ENCODE measurements around the gene MGLL. TPM values are rescaled to one million over a fixed set of nuclear protein-coding genes. Genes with fewer than 3 reads are reported as not detected.

The MGLL gene
- total RNA-seq, 1 experiment from 2014 or later, result 6.8 TPM

DNA sequence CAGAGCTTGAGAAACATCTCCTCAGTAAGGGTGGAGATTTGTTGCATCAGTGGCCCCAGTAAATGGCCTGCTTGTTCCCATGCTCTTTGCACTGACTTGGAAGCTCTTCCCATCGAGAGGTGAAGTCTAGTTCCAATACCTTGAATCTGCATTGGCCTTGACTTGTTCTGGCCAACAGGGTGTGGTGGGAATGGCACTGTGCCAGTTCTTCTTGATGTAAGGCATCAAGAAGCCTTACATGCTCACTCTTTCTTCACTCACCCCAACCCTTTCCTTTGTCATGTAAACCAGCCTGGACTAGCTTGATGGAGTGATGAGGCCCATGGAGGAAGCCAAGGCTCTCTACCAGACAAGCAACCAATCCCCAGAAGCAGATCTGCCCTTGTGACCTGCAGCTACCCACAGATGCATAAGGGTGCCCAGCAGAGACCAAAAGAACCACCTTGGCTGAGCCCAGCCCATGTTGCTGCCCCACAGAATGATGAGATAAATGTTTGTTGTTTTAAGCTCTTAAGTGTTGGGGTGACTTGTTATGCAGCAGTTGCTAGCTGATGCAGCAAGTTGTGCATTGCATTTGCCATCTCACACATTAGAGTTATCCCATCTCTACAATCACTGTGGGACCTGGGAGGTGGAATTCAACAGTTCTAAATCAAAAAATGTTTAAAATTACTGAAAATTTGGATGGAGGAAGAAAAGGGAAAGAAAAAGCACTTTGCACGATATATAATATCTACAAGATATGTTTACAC lies 11.1 kb upstream of the MGLL start:
- RAD21 ChIA-PET (ENCODE audit: low non-redundant PET in 1 of 2, low total read pairs in 2 of 2, uncharacterized antibody in 2 of 2, unreplicated experiment in 2 of 2), result no interaction called here
- CTCF ChIA-PET, result no interaction called here
- Histone ChIP-seq H4K20me1 (ENCODE audit: insufficient read depth) (no peaks in the 10 kb centered on the region), H3K4me2 (ENCODE audit: low read length) (no peak overlapping the region), H3K27ac (ENCODE audit: low read depth, low read length) (no peak overlapping the region), H3K9me2 (ENCODE audit: insufficient read depth) (no peaks in the 10 kb centered on the region), H3K27me3 (ENCODE audit: insufficient read depth, low read length) (no peaks in the 10 kb centered on the region), H3K36me3 (ENCODE audit: control insufficient read depth in 1 of 2, insufficient read depth in 2 of 2, low read length in 2 of 2) (no peaks in the 10 kb centered on the region), H3K4me3 (replicated peaks in 1 of 2; ENCODE audit: low read depth in 1 of 2, low read length in 2 of 2) (no peak overlapping the region), H2AFZ (ENCODE audit: low read depth, low read length, poor library complexity, severe bottlenecking) (no peak overlapping the region), H3K9ac (ENCODE audit: low read length) (no peak overlapping the region), H3K9me3 (ENCODE audit: control insufficient read depth in 1 of 2, insufficient read depth in 1 of 2, low read depth in 1 of 2, low read length in 2 of 2) (peaks cover 0 to 5% of the 10 kb centered on the region in 2 experiments; a peak in 1 of 4 replicates), H3K79me2 (ENCODE audit: insufficient read depth, low read length) (no peaks in the 10 kb centered on the region), H3K4me1 (ENCODE audit: control insufficient read depth in 1 of 2, insufficient read depth in 2 of 2, low read length in 2 of 2) (no peaks in the 10 kb centered on the region)
- no TSS peak for BruUV-seq (replicated peaks)
- DNase-seq (ENCODE audit: low read depth, low spot score) (no peak), ATAC-seq (no peak)
- intact Hi-C loops (cut with micrococcal nuclease), result no loop called here
- TF ChIP-seq, protein P1, sequence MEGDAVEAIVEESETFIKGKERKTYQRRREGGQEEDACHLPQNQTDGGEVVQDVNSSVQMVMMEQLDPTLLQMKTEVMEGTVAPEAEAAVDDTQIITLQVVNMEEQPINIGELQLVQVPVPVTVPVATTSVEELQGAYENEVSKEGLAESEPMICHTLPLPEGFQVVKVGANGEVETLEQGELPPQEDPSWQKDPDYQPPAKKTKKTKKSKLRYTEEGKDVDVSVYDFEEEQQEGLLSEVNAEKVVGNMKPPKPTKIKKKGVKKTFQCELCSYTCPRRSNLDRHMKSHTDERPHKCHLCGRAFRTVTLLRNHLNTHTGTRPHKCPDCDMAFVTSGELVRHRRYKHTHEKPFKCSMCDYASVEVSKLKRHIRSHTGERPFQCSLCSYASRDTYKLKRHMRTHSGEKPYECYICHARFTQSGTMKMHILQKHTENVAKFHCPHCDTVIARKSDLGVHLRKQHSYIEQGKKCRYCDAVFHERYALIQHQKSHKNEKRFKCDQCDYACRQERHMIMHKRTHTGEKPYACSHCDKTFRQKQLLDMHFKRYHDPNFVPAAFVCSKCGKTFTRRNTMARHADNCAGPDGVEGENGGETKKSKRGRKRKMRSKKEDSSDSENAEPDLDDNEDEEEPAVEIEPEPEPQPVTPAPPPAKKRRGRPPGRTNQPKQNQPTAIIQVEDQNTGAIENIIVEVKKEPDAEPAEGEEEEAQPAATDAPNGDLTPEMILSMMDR (IDR thresholded peaks at IDR 0.05 in 2 of 3, conservative IDR thresholded peaks at IDR 0.05 in 1 of 3; ENCODE audit: borderline replicate concordance in 1 of 3, insufficient read depth in 1 of 3, low read depth in 2 of 3, low read length in 2 of 3), result no peak
- TF ChIP-seq YY1 (IDR thresholded peaks at IDR 0.05; ENCODE audit: extremely low read depth, insufficient replicate concordance, low read depth, low read length) (no peak), ZNF274 (IDR thresholded peaks at IDR 0.05; ENCODE audit: low read depth, low read length) (no peak)
- TF ChIP-seq, protein P2, sequence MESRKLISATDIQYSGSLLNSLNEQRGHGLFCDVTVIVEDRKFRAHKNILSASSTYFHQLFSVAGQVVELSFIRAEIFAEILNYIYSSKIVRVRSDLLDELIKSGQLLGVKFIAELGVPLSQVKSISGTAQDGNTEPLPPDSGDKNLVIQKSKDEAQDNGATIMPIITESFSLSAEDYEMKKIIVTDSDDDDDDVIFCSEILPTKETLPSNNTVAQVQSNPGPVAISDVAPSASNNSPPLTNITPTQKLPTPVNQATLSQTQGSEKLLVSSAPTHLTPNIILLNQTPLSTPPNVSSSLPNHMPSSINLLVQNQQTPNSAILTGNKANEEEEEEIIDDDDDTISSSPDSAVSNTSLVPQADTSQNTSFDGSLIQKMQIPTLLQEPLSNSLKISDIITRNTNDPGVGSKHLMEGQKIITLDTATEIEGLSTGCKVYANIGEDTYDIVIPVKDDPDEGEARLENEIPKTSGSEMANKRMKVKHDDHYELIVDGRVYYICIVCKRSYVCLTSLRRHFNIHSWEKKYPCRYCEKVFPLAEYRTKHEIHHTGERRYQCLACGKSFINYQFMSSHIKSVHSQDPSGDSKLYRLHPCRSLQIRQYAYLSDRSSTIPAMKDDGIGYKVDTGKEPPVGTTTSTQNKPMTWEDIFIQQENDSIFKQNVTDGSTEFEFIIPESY (IDR thresholded peaks at IDR 0.05; ENCODE audit: extremely low read depth, insufficient replicate concordance, low read length), result no peak
- TF ChIP-seq, protein P3, sequence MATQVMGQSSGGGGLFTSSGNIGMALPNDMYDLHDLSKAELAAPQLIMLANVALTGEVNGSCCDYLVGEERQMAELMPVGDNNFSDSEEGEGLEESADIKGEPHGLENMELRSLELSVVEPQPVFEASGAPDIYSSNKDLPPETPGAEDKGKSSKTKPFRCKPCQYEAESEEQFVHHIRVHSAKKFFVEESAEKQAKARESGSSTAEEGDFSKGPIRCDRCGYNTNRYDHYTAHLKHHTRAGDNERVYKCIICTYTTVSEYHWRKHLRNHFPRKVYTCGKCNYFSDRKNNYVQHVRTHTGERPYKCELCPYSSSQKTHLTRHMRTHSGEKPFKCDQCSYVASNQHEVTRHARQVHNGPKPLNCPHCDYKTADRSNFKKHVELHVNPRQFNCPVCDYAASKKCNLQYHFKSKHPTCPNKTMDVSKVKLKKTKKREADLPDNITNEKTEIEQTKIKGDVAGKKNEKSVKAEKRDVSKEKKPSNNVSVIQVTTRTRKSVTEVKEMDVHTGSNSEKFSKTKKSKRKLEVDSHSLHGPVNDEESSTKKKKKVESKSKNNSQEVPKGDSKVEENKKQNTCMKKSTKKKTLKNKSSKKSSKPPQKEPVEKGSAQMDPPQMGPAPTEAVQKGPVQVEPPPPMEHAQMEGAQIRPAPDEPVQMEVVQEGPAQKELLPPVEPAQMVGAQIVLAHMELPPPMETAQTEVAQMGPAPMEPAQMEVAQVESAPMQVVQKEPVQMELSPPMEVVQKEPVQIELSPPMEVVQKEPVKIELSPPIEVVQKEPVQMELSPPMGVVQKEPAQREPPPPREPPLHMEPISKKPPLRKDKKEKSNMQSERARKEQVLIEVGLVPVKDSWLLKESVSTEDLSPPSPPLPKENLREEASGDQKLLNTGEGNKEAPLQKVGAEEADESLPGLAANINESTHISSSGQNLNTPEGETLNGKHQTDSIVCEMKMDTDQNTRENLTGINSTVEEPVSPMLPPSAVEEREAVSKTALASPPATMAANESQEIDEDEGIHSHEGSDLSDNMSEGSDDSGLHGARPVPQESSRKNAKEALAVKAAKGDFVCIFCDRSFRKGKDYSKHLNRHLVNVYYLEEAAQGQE (IDR thresholded peaks at IDR 0.05; ENCODE audit: low read depth), result no peak
- POLR2A ChIA-PET, result no interaction called here
